RKO (cell line): Measurements from ENCODE around the gene CRIP1.

Experiments
- DNase-seq: peaks from one replicate; pipeline ENCODE4 v3.0.0-alpha.2; 2016; ENCODE audit warnings: low spot score

The CRIP1 gene

DNA sequence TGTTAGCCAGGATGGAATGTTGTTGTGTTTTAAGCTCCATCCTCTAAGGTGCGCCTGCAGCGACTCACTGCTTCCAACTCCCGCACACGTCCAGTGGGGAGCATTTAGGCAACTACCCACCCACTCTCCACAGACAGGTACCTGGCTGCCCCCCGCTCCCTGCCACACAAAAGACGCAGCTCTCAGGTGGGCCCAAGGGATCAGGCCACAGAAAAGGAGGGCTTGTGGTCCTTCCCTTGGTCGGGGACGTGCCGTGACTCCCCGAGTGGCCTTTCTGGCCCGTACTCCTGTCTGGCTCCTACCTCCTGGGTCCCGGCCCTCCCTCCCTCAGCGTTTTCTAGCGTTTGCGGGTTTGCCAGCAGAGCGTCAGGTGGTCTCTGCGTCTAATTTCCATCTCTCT, 20.6 kb downstream of the CRIP1 start:
- no peak for DNase-seq

DNA sequence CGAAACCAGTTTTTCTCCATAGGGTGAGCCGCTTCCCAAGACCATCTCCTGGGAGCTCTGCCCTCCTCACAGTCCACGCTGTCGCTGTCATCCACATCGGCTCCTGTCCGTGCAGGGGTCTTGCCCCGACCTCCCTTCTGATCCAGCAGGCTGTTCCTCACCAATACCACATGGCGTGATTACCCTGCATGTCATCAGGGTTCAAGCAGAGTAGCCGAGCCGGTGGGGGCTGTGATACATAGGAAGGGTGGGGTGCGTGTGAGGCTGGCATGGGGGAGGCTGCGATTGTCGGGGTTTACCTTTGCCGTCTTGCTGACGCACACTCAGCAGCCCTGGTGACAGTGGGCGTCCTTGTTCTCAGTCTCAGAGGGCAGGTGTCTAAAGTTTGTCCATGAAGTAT, 21.4 kb downstream of the CRIP1 start:
- DNase-seq, result no peak

DNA sequence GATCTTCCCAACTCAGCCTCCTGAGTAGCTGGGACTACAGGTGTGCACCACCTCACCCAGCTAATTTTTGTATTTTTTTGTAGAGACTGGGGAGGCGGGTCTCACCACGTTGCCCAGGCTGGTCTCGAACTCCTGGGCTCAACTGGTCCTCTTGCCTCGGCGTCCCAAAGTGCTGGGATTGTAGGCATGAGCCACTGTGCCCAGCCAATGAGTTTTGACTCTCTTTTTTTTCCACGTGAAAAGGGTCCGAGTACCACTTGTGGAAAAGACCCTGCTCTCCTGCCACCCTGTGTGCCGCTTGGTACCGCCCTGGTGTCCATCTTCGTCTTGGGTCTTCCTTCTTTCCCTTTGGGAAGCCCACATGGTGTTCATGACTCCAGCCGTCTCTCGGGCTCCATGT, 21.9 kb downstream of the CRIP1 start:
- DNase-seq, result no peak

DNA sequence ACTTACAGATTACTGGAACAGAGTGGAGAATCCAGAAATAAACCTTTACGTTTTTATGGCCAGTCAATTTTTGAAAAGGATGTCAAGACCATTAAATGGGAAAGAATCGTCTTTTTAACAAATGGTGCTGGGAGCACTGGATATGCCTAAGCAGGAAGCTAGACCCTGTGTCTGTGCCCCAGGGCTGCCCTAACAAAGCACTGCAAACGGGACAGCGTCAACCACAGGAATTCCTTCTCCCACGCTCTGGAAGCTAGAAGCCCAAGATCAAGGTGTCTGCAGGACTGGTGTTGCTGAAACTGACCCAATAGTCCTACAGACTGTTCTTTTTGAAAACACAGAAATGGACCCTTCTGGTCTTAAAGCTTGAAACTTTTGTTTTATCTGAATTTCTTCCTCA, 30.4 kb downstream of the CRIP1 start:
- DNase-seq, result no peak

- no peak for DNase-seq
These were observed 33.4 kb downstream of the CRIP1 start for GRCh38 chr14:105519946-105520698.

- DNase-seq, result no peak
These were observed 38.6 kb downstream of the CRIP1 start for GRCh38 chr14:105525326-105525725.

- DNase-seq, result no peak
These were observed 39.4 kb downstream of the CRIP1 start, which contains the start of gene TMEM121 for GRCh38 chr14:105525861-105526775. TSS of gene TMEM121 (plus strand) at chr14:105526583. CDS start at chr14:105528835, 2,252 bp downstream.

- DNase-seq, result no peak
These were observed 40.2 kb downstream of the CRIP1 start for GRCh38 chr14:105526776-105527380.

GRCh38 chr14:105527381-105527825, 40.7 kb downstream of the CRIP1 start:
- DNase-seq, result no peak

GRCh38 chr14:105527826-105528585, 41.3 kb downstream of the CRIP1 start:
- DNase-seq, result peak; percentile 72

- DNase-seq, result no peak
These were observed 42.1 kb downstream of the CRIP1 start for GRCh38 chr14:105528586-105529318.

DNA sequence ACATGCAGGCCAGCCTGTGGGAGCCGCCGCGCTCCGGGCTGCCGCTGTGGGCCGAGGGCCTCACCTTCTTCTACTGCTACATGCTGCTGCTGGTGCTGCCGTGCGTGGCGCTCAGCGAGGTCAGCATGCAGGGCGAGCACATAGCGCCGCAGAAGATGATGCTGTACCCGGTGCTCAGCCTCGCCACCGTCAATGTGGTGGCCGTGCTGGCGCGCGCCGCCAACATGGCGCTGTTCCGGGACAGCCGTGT, 42.6 kb downstream of the CRIP1 start:
- no peak for DNase-seq

DNA sequence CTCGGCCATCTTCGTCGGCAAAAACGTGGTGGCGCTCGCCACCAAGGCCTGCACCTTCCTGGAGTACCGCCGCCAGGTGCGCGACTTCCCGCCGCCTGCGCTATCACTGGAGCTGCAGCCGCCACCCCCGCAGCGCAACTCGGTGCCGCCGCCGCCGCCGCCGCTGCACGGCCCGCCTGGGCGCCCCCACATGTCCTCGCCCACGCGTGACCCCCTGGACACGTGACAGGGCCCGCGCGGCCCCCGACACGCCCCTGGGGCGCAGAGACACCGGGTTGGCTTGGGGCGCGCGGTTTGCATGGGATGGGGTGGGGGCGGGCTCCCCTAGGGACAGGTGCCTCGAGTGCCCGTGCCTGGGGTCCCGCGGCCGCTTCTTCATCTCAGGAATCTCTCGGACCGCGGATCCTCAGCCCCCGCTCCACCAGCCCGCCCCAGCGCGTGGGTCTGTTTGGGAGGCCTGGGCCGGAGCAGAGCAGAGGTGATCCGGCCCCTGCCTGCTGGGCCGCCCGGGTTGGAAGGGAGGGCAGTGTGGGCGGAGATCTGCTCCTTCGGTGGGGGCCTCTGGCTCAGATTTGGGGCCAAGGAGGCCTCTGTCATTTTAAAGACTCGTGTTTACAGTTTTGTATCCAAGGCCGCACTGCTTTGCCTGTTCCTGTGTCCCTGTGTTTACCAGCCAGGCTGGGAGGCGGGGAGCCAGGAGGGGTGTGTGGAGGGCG, 43.0 kb downstream of the CRIP1 start:
- DNase-seq, result no peak

GRCh38 chr14:105530285-105531087, 43.8 kb downstream of the CRIP1 start:
- no peak for DNase-seq

DNA sequence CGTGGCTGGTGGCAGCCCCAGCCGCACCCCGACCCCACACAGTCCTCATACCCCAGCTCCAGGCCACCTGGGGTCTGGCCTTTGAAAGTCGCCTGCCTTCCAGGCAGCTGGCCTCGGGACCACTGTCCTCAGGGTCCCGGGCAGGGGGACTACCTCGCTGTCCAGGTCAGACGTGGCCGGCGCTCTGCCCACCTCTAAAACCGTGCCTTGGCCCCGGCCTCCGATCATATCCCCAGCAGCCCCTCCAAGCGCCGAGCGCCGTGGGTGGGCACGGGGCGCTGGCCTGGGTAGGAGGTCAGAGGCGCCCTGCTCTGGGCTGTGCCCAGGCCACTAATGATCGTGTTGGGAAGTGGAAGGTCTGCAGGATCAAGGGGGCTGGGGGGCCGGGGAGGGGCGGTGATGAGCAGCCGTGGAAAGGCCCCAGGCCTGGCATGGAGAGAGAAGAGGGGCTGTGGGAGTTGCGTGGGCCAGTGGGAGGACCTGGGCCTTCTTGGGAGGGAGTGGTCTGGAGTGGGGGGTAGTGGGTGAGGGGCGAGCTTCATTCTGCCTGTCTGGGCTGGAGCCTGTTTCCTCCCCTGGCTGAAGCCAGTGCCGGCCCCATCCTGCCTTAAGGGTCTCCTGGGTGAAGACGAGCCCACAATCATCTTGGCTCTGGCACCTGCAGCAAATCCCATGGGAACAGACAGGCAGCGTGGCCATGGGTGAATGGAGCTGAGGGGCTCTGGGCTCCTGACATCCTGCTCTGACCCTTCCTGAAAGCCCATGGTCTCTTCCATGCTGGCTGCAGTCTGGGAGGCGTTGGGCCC, 44.6 kb downstream of the CRIP1 start:
- DNase-seq, result no peak

- no peak for DNase-seq
These were observed 45.4 kb downstream of the CRIP1 start for GRCh38 chr14:105531894-105532623.

- DNase-seq, result peak; percentile 41
These were observed 46.1 kb downstream of the CRIP1 start for GRCh38 chr14:105532735-105533141.

DNA sequence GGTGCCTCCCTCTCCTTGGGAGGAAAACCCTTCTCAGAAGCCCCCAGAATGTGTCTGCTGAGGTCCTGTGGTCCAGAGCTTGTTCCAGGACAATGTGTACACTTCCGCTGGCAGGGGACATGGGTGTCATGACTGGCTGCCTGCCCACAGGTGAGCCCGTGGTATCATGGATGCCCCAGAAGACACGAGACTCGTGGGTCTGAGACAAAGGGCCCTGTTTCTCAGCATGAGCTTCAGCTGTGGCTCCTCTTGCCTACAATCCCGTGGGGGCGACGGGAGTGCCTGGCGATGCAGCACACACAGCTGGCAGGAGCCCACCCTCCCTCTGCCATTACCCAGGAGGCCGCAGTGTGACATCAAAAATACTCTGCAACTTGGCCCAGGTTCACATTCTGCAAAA, 46.7 kb downstream of the CRIP1 start:
- no peak for DNase-seq
